Measurements from ENCODE around the gene RPS6KA6.

GRCh38 chrX:84221181-84221580 is 33.2 kb upstream of the RPS6KA6 start:
- TF ChIP-seq CTCF (IDR thresholded peaks at IDR 0.05) (no peak), POLR2A (IDR thresholded peaks at IDR 0.05) (no peak)
